Measurements from ENCODE around the gene MYO6. TPM values are rescaled to one million over a fixed set of nuclear protein-coding genes. Genes with fewer than 3 reads are reported as not detected.

Gene MYO6
- total and polyA plus RNA-seq, 2 of the 8 experiments (the other 6 are each of a cell fraction or from before 2014, with no cell fraction given): 8.3 to 21.9 TPM

DNA sequence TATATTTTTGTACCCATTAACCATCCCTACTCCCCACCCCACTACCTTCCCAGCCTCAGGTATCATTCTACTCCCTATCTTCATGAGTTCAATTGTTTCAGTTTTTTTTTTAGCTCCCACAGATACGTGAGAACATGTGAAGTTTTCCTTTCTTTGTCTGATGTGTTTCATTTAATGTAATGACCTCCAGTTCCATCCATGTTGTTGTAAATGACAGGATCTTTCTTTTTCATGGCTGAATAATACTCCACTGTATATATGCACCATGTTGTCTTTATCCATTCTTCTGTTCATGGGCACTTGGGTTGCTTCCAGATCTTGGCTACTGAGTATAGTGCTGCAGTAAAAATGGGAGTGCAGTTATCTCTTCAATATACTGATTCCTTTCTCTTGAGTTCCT is 63.5 kb downstream of the MYO6 start:
- Histone ChIP-seq H3K23ac (ENCODE audit: insufficient read length) (no peak overlapping the region), H4K91ac (replicated peaks; ENCODE audit: insufficient read length, low read length) (no peak overlapping the region), H3K23me2 (ENCODE audit: low read depth, low read length) (no peaks in the 10 kb centered on the region), H2AFZ (ENCODE audit: low read length) (no peak overlapping the region), H2BK12ac (ENCODE audit: low read depth, low read length) (no peak overlapping the region), H3K27me3 (replicated peaks in 1 of 4; ENCODE audit: control insufficient read depth in 3 of 4, extremely low read depth in 1 of 4, insufficient read depth in 3 of 4, low read length in 3 of 4) (peaks cover 0 to 1% (median 0%) of the 10 kb centered on the region in 4 experiments; a peak in 1 of 7 replicates), H2BK20ac (ENCODE audit: low read length) (no peak overlapping the region), H3K4me3 (ENCODE audit: extremely low read depth in 1 of 4, insufficient read depth in 2 of 4, low read depth in 3 of 4, low read length in 4 of 4) (no peak overlapping the region), H3K9me3 (ENCODE audit: insufficient read depth in 2 of 2, low read depth in 1 of 2, low read length in 1 of 2) (peaks cover 0 to 3% of the 10 kb centered on the region in 2 experiments; a peak in 1 of 4 replicates), H2AK5ac (ENCODE audit: low read depth, low read length) (no peak overlapping the region), H3K4me1 (replicated peaks in 1 of 4; ENCODE audit: control insufficient read depth in 3 of 4, insufficient read depth in 4 of 4, low read length in 3 of 4) (peaks cover 0 to 4% (median 0%) of the 10 kb centered on the region in 4 experiments; a peak in 2 of 7 replicates), H3K18ac (ENCODE audit: extremely low read depth, low read length) (no peak overlapping the region), H3K14ac (ENCODE audit: insufficient read length) (no peak overlapping the region), H3K4me2 (ENCODE audit: insufficient read depth in 1 of 2, low read depth in 2 of 2, low read length in 2 of 2) (no peak overlapping the region), H3K4ac (replicated peaks; ENCODE audit: insufficient read length, low read depth, low read length) (no peak overlapping the region), H2BK15ac (ENCODE audit: low read length) (no peak overlapping the region), H3K9ac (replicated peaks in 1 of 4; ENCODE audit: extremely low read depth in 1 of 4, low read depth in 3 of 4, low read length in 3 of 4) (no peak overlapping the region), H3K79me1 (ENCODE audit: low read depth, low read length) (no peaks in the 10 kb centered on the region), H2BK120ac (replicated peaks; ENCODE audit: low read depth, low read length) (no peak overlapping the region), H3K36me3 (ENCODE audit: control insufficient read depth in 2 of 4, insufficient read depth in 4 of 4, low read length in 3 of 4) (peaks cover 0 to under 1% (median 0%) of the 10 kb centered on the region in 4 experiments; a peak in 2 of 8 replicates), H3K79me2 (ENCODE audit: control insufficient read depth in 1 of 2, insufficient read depth in 2 of 2, low read length in 2 of 2) (no peaks in the 10 kb centered on the region), H3K56ac (replicated peaks; ENCODE audit: insufficient read length, low read depth, low read length) (no peak overlapping the region), H4K20me1 (replicated peaks in 1 of 2; ENCODE audit: control insufficient read depth in 1 of 2, insufficient read depth in 2 of 2, low read length in 2 of 2) (no peaks in the 10 kb centered on the region), H3K27ac (ENCODE audit: low read depth, low read length) (no peak overlapping the region), H4K8ac (ENCODE audit: extremely low read depth, insufficient read depth, low read length) (no peak overlapping the region), H4K5ac (ENCODE audit: insufficient read length, low read depth, low read length) (no peak overlapping the region), H2BK5ac (ENCODE audit: low read depth, low read length) (no peak overlapping the region)
- WGBS, 2 experiments (ENCODE audit: extremely low coverage in 1 of 2, insufficient coverage in 1 of 2, insufficient read length in 1 of 2, insufficient replicate concordance in 2 of 2, low coverage in 1 of 2, low lambda C conversion rate in 2 of 2, missing lambda C conversion rate in 1 of 2): 85% methylated on average over 1 of the region's 1 CpG; no CpG with 5 or more reads in 1 of the 2 experiments
- ChIA-PET CTCF (ENCODE audit: partially characterized antibody) (no interaction called here), POLR2A (ENCODE audit: partially characterized antibody) (no interaction called here)
- DNase-seq (ENCODE audit: low read depth in 1 of 2, low spot score in 2 of 2) (no peak), FAIRE-seq (no peak)
- TF ChIP-seq RXRA (IDR thresholded peaks at IDR 0.05; ENCODE audit: insufficient read depth, low read depth, low read length) (no peak), YY1 (IDR thresholded peaks at IDR 0.05; ENCODE audit: low read depth, low read length) (no peak), SIX5 (IDR thresholded peaks at IDR 0.05; ENCODE audit: low read depth, low read length) (no peak), SP1 (IDR thresholded peaks at IDR 0.05; ENCODE audit: low read depth, low read length) (no peak), SP2 (IDR thresholded peaks at IDR 0.05; ENCODE audit: low read length) (no peak), BRCA1 (IDR thresholded peaks at IDR 0.05; ENCODE audit: low read depth, low read length) (no peak), BCL11A (IDR thresholded peaks at IDR 0.05; ENCODE audit: low read depth in 2 of 2, low read length in 2 of 2) (no peak), RFX5 (IDR thresholded peaks at IDR 0.05; ENCODE audit: borderline replicate concordance, low read depth, low read length) (no peak), ZNF274 (IDR thresholded peaks at IDR 0.05; ENCODE audit: borderline replicate concordance, extremely low read depth, low read length) (no peak), SRF (IDR thresholded peaks at IDR 0.05; ENCODE audit: low read depth, low read length) (no peak), EGR1 (IDR thresholded peaks at IDR 0.05; ENCODE audit: borderline replicate concordance, low read depth, low read length) (no peak), HDAC6 (IDR thresholded peaks at IDR 0.05; ENCODE audit: low read depth, low read length) (no peak), TBP (IDR thresholded peaks at IDR 0.05; ENCODE audit: low read depth, low read length) (no peak), TEAD4 (IDR thresholded peaks at IDR 0.05; ENCODE audit: low read depth, low read length) (no peak)

All from H1 (cell line).